Stimulated activated CD8-positive, alpha-beta memory T cell treated with anti-CD3 and anti-CD28 coated beads, Interleukin-7, amount 100 ng/mL, for 4 hours (primary cell): ENCODE results near the gene SCAPER.

Experiments
- DNase-seq, 2 donors: peaks; one replicate each; pipeline ENCODE4 v3.0.0-alpha.2; 2020; ENCODE audit warnings: low read depth in 2 of 2

The SCAPER gene

DNA sequence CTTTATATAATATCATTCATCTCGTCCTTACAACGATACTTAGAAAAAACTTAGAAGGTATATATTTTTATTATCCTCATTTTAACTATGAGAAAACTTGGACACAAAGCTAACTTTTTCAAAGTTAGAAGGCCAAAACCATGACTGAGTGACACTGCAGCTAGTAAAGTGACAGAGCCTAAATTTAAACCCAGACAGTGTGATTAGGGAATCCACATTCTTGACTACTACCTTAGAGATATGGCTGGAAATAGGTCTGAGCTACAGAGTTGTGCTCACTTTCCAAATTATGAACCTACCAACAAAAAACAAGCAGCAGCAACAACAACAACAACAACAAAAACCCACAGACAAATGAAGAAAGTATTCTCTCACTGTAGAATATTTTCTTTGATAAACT is 236.2 kb downstream of the SCAPER start:
- no peak for DNase-seq

- DNase-seq, result no peak
Measured at GRCh38 chr15:76667943-76668715, 237.0 kb downstream of the SCAPER start.

- no peak for DNase-seq
Measured at GRCh38 chr15:76664895-76665294, 240.2 kb downstream of the SCAPER start.

DNA sequence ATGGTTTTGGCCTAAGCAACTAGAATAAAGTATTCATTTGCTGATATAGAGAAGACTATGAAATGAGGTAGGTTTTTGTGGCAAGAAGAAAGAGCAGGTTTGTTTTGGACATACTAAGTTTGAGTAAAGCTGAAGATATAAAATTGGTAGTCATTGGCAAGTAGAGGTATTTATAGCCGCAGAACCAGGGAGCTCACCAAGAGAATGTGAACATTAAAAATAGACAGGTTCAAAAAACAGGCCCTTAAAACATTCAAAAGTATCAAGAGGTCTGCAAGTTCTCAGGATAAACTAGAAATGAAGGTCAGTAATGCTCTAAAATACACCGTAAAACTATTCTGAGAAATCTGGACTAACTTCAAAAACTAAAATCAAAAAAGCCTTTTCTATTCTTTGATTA is 240.7 kb downstream of the SCAPER start:
- no peak for DNase-seq

DNA sequence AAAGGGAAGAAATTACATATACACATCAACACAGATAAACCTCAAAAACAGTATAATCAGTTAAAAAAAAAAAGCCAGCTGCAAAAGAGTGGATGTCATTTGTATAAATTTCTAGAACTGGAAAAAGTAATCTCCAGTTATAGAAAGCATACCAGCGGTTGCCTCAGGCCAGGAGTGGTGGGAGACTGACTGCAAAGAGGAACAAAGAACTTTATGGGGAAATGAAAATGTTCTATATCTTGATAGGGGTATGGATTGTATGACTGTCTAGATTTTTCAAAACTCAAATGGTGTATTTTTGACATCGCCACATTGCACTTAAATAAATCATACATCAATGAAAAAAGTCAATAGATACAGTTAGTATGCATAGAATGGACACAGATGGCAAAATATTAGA is 241.6 kb downstream of the SCAPER start:
- DNase-seq, result no peak

DNA sequence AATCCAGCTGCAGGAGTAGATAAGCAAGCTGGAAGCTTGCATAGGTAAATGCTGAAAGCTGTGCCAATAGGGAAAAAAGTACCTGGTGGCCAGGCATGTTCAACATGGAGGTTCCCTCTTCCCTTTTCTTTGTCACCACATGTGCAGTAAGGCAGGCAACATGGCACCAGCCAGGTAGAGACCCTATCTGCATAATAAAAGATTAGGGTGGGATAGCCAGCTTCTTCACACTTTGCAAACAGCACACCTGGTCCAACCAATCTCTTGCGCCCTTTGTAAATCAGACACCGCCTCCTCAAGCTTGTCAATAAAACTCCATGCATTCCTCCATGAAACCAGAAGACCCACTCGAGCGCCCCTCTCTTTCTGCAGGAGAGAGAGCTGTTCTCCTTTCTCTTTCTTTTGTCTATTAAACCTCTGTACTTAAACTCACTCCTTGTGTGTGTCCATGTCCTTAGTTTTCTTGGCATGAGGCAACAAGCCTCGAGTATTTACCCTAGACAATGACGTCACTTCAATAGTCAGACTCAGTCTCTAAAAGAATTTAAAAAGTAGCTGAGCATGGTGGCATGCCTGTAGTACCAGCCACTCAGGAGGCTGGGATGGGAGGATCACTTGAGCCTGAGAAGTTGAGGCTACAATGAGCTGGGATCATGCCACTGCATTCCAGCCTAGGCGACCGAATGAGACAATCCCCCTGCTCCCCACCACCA is 256.3 kb downstream of the SCAPER start:
- DNase-seq, result no peak

- DNase-seq, result no peak
Measured at GRCh38 chr15:76647612-76648011, 257.5 kb downstream of the SCAPER start.

- DNase-seq, result no peak
Measured at GRCh38 chr15:76644646-76645045, 260.5 kb downstream of the SCAPER start.

DNA sequence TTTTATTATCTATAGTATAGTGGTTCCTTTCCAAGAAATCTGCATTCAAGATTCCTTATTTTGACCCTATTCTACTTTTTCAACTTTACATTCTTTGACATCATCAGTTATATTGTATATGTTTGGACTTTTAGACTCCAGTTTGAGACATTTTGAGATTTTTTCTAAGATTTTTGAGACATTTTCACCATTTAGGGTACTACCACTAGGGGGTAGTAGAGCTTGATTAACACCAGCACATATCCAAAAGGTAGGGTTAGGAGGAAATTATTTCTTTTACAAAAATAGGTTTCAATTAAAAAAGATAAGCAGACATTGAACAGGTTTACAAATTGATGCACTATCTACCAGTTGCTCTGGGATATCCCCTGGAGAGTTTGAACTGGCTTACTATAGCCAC is 262.5 kb downstream of the SCAPER start:
- no peak for DNase-seq

DNA sequence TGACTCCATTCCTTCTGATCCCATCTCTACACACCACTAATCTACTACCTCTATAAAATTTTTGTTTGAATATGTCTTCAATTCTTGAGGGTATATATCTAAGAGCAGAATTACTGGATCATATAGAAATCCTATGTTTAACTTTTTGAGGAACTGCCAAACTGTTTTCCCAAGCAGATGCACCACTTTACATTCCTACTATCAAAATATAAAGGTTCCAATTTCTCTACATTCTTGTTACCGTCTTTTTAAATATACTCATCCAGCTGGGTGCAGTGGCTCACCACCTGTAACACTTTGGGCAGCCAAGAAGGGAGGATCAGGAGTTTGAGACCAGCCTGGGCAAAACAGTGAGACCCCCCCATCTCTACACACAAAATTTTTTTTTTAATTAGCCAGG is 268.0 kb downstream of the SCAPER start:
- no peak for DNase-seq

DNA sequence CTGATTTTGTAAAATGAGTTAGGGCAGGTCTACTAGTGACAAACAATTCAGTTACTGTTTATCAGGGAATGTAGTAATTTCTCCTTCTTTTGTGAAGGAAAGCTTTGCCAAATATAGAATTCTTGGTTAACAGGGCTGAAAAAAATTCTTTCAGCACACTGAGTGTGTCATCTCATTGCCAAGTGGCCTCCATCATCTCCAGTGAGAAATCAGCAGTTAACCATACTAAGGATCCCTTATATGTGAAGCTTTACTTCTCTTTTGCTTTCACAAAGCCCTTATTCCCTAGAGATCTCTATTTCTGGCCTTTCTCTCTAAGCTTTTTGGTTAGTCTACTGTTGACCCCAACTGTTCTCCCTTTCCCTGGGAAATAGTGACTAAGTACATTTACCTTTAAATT is 269.1 kb downstream of the SCAPER start:
- DNase-seq, result no peak

- DNase-seq, result no peak
Measured at GRCh38 chr15:76626611-76627010, 278.5 kb downstream of the SCAPER start.

- no peak for DNase-seq
Measured at GRCh38 chr15:76625267-76625666, 279.9 kb downstream of the SCAPER start.

- no peak for DNase-seq
Measured at GRCh38 chr15:76614725-76615124, 290.4 kb downstream of the SCAPER start.

DNA sequence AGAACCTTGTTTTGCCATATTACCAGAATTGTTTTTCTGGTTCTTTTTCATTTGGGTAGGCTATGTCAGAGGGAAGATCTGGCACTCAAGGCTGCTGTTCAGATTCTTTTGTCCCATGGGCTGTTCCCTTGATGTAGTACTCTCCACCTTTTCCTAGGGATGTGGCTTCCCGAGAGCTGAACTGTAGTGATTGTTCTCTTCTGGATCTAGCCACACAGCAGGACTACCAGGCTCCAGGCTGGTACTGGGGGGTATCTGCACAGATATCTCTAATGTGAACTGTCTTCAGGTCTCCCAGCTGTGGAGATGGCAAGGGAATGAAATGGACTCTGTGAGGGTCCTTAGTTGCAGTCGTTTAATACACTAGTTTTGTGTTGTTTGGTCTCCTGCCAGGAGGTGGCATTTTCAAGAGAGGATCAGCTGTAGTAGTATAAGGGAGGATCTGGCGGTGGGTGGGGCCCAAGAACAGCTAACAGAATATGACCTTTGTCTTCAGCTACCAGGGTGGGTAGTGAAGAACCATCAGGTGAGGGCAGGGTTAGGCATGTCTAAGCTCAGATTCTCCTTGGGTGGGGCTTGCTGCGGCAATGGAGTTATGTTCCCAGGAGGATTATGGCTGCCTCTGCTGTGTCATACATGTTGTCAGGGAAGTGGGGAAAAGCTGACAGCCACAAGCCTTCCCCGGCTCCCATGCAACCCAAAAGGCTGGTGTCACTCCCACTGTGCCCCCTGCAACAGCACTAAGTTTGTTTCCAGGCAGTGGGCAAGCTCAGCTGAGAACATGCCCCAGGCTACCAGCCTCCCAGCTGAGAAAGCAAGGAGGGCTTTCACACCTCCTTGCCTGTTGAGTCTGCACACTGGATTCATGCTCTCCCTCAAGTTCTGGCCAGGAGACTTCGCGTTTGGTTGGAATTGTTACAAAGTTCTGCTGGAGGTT is 316.1 kb downstream of the SCAPER start:
- DNase-seq, result no peak

DNA sequence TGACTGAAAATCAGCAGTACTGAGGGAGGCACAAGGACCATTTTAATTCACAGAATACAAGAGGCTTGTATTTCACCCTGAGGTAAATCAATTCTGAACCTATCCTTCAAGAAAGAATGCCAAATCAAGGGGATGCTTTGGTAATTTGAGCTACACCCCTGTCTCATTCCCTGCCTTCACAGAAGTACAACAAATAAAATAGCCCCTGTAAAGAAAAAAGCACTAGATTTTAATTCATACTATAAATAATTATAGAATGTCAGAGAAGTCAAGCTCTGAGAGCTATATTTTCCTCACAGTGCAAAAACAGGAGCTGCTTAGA is 319.6 kb downstream of the SCAPER start:
- no peak for DNase-seq

DNA sequence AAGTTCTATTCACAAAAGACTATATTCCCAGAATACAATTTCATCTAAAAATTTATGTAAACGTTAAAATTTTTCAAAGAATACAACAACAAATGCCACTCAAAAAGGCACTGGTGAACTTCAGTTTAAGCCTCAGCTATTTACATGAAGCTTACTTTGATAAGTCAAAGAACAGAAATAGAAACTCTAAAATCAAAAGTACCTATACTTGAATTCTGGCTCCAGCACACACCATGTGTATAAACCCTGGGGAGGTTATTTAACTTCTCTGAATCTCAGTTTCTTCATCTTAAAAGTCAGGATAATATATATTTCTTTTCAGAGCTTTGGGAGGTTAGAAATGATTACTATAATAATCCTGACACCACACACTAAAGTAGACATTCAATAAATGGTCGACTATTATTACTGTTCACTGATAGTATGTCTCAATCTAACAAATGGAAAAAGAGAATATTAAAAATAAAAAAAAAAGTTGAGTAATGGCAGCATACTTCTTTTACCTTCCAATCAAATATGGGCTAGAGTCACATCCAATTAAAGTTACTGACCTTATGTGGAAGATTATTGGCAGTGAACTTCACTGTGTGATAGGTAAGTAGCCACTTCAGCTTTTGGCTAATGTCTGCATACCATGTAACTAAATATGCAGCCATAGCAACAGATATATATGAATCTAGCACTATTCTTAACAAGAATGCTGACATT is 320.1 kb downstream of the SCAPER start:
- DNase-seq, result no peak

DNA sequence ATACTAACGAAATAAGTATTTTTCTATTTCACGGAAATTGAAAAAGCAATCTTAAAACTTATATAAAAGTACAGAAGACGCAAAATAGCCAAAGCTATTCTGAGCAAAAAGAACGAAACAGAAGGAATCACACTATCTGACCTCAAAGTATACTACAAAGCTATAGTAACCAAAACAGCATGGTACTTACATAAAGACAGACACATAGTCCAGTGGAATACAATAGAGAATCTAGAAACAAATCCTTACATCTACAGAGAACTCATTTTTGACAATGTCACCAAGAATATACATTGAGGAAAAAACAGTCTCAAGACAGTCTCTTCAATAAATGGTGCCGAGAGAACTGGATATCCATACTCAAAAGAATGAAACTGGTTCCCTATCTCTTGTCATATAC is 322.6 kb downstream of the SCAPER start:
- no peak for DNase-seq

DNA sequence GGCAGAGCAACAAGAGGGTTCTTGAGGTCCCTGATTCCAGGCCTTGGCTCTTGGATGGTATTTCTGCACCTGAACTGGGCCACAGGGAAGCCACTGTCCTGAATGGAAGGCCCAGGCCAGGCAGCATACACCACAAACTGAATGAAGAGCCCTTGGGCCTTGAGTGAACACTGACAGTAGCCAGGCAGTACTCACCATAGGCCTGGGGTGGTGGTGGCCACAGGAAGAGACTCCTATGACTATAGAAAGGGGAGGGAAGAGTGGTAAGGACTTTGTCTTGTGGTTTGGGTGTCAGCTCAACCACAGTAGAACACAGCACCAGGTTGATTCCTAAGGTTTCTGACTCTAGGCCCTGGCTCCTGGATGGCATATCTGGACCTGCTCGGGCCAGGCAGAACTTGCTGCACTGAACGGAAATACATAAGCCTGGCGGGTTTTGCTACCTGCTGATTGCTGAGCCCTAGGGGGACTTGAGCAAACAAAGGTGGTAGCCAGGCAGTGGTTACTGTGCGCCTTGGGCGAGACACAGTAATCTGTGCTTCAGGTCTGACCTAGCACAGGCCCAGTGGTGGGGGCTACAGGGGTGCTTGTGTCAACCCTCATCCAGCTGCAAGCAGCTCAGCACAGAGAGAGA is 327.1 kb downstream of the SCAPER start:
- DNase-seq, result no peak

GRCh38 chr15:76576523-76577279 is 328.4 kb downstream of the SCAPER start:
- no peak for DNase-seq

DNA sequence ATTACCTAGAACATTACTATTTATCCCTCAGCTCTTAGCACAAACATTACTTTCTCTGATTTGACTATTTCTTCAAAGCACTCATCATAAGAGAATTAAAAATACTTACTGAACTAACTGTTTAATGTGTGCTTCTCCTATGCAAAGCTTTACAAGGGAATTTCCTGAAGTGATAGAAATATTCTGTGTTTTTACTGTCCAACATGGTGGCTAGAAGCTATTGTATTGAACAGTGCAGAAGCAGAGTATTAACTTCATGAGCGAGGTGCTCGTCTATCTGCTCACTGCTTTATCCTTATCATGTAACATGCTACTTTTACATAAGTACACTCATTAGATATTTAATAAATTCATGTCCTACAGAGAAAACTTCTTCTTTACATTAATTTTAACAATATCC is 329.5 kb downstream of the SCAPER start:
- DNase-seq, result no peak
